ENCODE results near the gene ZNF710. TPM values are rescaled to one million over a fixed set of nuclear protein-coding genes. Genes with fewer than 3 reads are reported as not detected.

ZNF710 gene
- total RNA-seq, 1 donor from 2014 or later = 3.5 TPM

GRCh38 chr15:90062023-90062442 lies 60.9 kb downstream of the ZNF710 start:
- no peak for TF ChIP-seq CTCF (IDR thresholded peaks at IDR 0.05)
- Histone ChIP-seq H3K4me1 (peaks cover 0 to 16% of the 10 kb centered on the region in 2 donors), H3K4me3 (no peak overlapping the region), H3K9me3 (no peaks in the 10 kb centered on the region), H3K27ac (peak overlapping the region in 1 of 2 donors; percentile 0), H3K27me3 (no peaks in the 10 kb centered on the region), H3K36me3 (peaks cover 0 to 3% of the 10 kb centered on the region in 2 donors)
- intact Hi-C loops (cut with DNase I) = no loop called here
- DNase-seq (ENCODE audit: low spot score in 2 of 2) = no peak

DNA sequence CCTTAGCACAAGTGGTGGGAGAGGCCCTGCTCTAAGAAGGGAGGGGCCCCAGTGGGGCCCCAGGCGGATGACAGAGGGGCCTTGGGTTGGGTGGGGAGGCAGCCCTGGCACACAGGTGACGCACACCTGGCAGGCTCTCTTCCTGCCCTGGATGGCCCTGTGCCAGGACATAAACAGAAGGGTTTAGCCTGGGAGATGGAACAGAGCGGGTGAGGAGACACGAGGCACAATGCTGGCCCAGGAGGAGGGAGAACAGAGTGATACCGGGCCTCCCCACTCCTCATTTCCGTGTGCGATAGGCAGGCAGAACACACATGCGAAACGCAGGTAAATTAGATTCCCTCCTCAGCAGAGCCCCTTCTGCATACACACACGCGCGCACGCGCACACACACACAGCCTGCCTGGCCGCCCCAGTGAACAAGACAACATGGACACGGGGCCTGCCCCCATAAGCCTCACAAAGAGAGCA lies 61.4 kb downstream of the ZNF710 start:
- peaks cover 0 to 16% of the 10 kb centered on the region in 2 donors for H3K4me1 ChIP-seq
- no peak for DNase-seq (ENCODE audit: low spot score in 2 of 2)
- no peak overlapping the region for H3K4me3 ChIP-seq
- H3K27me3 ChIP-seq = no peaks in the 10 kb centered on the region
- peaks cover 2 to 5% of the 10 kb centered on the region in 2 donors for H3K36me3 ChIP-seq
- intact Hi-C loops (cut with DNase I) = no loop called here
- no peaks in the 10 kb centered on the region for H3K9me3 ChIP-seq
- peak overlapping the region; percentile 9 to 81 for H3K27ac ChIP-seq
- TF ChIP-seq CTCF (IDR thresholded peaks at IDR 0.05) = no peak

- no peak for DNase-seq (ENCODE audit: low spot score in 2 of 2)
Observed at GRCh38 chr15:90062973-90063769, 62.0 kb downstream of the ZNF710 start.

DNA sequence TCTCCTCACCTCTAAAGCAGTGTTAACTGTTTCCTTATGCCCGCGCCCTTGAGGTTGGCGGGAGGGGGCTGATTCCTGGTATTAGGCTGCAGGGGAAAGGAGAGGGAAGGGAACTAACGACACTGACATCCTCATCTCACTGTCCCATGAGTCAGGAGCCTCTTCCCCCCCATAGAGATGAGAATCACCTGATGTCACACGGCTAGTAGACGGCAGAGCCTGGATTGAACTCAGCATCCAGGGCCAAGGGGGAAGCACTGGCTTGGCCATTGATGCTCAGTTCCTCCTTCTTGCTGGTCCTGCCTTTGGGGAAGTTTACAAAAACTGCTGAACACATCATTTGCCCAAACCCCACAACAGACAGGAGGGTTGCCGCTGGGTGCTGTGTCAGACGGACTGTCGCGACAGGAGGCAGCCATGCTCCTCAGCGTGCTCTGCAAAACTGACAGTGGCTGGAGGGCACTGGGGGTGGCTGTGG lies 62.7 kb downstream of the ZNF710 start:
- Histone ChIP-seq H3K4me3 (no peak overlapping the region), H3K27ac (peak overlapping the region; percentile 81 to 83), H3K36me3 (peaks cover 11 to 15% of the 10 kb centered on the region in 2 donors), H3K9me3 (no peaks in the 10 kb centered on the region), H3K4me1 (peaks cover 0 to 16% of the 10 kb centered on the region in 2 donors), H3K27me3 (no peaks in the 10 kb centered on the region)
- no peak for TF ChIP-seq CTCF (IDR thresholded peaks at IDR 0.05)
- peak in 1 of 2 donors; percentile 41 for DNase-seq (ENCODE audit: low spot score in 2 of 2)
- intact Hi-C loops (cut with DNase I) = no loop called here

More at GRCh38 chr15:90062973-90063769, 62.0 kb downstream of the ZNF710 start:
- TF ChIP-seq CTCF (IDR thresholded peaks at IDR 0.05) = no peak
- Histone ChIP-seq H3K27me3 (no peaks in the 10 kb centered on the region), H3K4me1 (peaks cover 0 to 16% of the 10 kb centered on the region in 2 donors), H3K4me3 (no peak overlapping the region), H3K36me3 (peaks cover 9% of the 10 kb centered on the region in 2 donors), H3K27ac (peak overlapping the region; percentile 17 to 81), H3K9me3 (no peaks in the 10 kb centered on the region)
- intact Hi-C loops (cut with DNase I) = no loop called here

- Histone ChIP-seq H3K36me3 (peaks cover 11 to 15% of the 10 kb centered on the region in 2 donors), H3K27ac (peak overlapping the region; percentile 81 to 83), H3K4me3 (peak overlapping the region in 1 of 2 donors; percentile 32), H3K27me3 (no peaks in the 10 kb centered on the region), H3K9me3 (no peaks in the 10 kb centered on the region), H3K4me1 (peaks cover 0 to 12% of the 10 kb centered on the region in 2 donors)
- intact Hi-C loops (cut with DNase I) = loop anchor here (5.0 kb wide), 1 partner anchor 63 kb away; the partner anchor contains the start of gene ZNF710
- TF ChIP-seq CTCF (IDR thresholded peaks at IDR 0.05) = no peak
- no peak for DNase-seq (ENCODE audit: low spot score in 2 of 2)
Observed at GRCh38 chr15:90064911-90065681, 64.0 kb downstream of the ZNF710 start.

Measured in ascending aorta (tissue), 2 donors.